Upper lobe of right lung (tissue), 1 donor: ENCODE data around the gene VPS51. TPM values are rescaled to one million over a fixed set of nuclear protein-coding genes. Genes with fewer than 3 reads are reported as not detected.

ENCODE experiments used
- ATAC-seq: fragments of 200-7000 bp; cut with Tn5 transposase; one replicate; pipeline ENCODE4 v1.9.1; 2020; ENCODE audit warnings: mild to moderate bottlenecking, moderate library complexity
- DNase-seq: peaks from one replicate; pipeline ENCODE4 v3.0.0-alpha.2; 2020
- H3K27ac ChIP-seq: fragments of 200-600 bp; one replicate; pipeline ENCODE4 v1.8.0; 2022
- H3K27me3 ChIP-seq: fragments of 200-600 bp; one replicate; pipeline ENCODE4 v1.8.0; 2022; ENCODE audit warnings: mild to moderate bottlenecking
- H3K36me3 ChIP-seq: fragments of 200-600 bp; one replicate; pipeline ENCODE4 v1.8.0; 2022
- H3K4me1 ChIP-seq: fragments of 200-600 bp; one replicate; pipeline ENCODE4 v1.8.0; 2022
- H3K4me3 ChIP-seq: fragments of 200-600 bp; one replicate; pipeline ENCODE4 v1.8.0; 2022; ENCODE audit warnings: mild to moderate bottlenecking
- H3K9me3 ChIP-seq: fragments of 200-600 bp; one replicate; pipeline ENCODE4 v1.8.0; 2022
- intact Hi-C: fragments of 100-400 bp; cut with DNase I; formaldehyde crosslinking; loops from one replicate; pipeline ENCODE4 v1.11.0; 2022
- total RNA-seq: library from RNA; stranded (reverse); fragmentation: NEBNext Ultra II Directional; extraction: Animal tissue kit (Norgen Biotek cat#: 25700); gene quantifications from one replicate; pipeline ENCODE4 v1.2.1, GENCODE V29; 2021
- TF ChIP-seq, protein P1 (sequence below): fragments of 200-600 bp; IDR thresholded peaks from one replicate; pipeline ENCODE4 v1.8.0; 2022; ENCODE audit warnings: antibody characterized with exemption
- donor health status: DM: no; HTN: yes; CAD: no; lungs with severe emphysema.

Gene VPS51
- total RNA-seq, 1 donor from 2014 or later: 101 TPM

GRCh38 chr11:65150509-65151299 is 54.7 kb downstream of the VPS51 start:
- Histone ChIP-seq H3K4me3 (no peak overlapping the region), H3K27me3 (no peaks in the 10 kb centered on the region), H3K27ac (peak overlapping the region; percentile 71), H3K36me3 (no peaks in the 10 kb centered on the region), H3K4me1 (peaks cover 17% of the 10 kb centered on the region), H3K9me3 (no peaks in the 10 kb centered on the region)
- DNase-seq (peak; percentile 93), ATAC-seq (peak; percentile 96)
- TF ChIP-seq, protein P1, sequence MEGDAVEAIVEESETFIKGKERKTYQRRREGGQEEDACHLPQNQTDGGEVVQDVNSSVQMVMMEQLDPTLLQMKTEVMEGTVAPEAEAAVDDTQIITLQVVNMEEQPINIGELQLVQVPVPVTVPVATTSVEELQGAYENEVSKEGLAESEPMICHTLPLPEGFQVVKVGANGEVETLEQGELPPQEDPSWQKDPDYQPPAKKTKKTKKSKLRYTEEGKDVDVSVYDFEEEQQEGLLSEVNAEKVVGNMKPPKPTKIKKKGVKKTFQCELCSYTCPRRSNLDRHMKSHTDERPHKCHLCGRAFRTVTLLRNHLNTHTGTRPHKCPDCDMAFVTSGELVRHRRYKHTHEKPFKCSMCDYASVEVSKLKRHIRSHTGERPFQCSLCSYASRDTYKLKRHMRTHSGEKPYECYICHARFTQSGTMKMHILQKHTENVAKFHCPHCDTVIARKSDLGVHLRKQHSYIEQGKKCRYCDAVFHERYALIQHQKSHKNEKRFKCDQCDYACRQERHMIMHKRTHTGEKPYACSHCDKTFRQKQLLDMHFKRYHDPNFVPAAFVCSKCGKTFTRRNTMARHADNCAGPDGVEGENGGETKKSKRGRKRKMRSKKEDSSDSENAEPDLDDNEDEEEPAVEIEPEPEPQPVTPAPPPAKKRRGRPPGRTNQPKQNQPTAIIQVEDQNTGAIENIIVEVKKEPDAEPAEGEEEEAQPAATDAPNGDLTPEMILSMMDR: no peak
- intact Hi-C loops: no loop called here

DNA sequence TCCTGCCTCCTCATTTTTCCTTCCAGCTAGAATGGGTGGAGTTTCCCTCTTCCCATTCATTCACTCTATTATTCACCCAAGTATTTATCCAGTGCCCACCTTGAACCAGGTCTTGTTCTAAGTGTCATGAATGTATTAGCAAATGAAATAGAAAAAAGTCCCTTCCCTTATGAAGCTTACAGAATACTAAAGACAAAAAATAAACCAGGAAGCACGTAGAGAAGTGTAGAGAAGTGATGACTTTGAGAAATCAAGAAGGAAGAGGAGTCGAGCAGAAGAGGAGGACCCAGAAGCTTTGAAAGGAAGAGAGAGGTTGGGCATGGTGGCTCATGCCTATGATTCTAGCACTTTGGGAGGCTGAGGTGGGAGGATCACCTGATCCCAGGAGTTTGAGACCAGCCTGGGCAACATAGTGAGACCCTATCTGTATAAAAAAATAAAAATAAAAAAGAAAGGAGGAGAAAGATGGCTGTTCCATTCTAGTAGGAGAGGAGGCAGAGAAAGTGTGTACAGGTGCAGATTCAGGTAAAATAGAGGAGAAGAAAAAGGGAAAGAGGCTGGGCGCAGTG is 55.4 kb downstream of the VPS51 start:
- Histone ChIP-seq H3K27me3 (no peaks in the 10 kb centered on the region), H3K9me3 (no peaks in the 10 kb centered on the region), H3K4me1 (peaks cover 17% of the 10 kb centered on the region), H3K4me3 (no peak overlapping the region), H3K36me3 (no peaks in the 10 kb centered on the region), H3K27ac (peak overlapping the region; percentile 71)
- intact Hi-C loops: no loop called here
- ATAC-seq (no peak), DNase-seq (no peak)
- TF ChIP-seq, protein P1: no peak

DNA sequence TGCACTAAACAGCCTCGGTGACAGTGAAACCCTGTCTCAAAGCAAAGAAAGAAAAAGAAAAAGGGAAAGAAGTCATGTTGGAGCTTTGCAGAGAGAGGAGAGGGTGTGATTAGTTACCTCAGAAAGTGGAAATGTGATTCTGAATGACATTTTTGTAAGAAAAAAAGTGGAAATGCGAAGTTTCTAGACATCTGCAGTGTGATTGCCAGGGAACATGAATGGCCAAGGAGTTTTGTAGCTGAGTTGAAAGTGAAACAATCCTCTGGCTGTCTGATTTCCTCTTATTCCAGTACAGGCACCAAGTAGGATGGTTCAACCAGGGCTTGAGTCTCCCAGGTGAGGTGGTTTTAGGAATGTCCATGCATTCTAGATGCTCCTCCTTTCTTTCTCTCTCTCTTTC is 56.1 kb downstream of the VPS51 start:
- ATAC-seq (no peak), DNase-seq (no peak)
- Histone ChIP-seq H3K27me3 (no peaks in the 10 kb centered on the region), H3K4me3 (no peak overlapping the region), H3K4me1 (peaks cover 17% of the 10 kb centered on the region), H3K36me3 (no peaks in the 10 kb centered on the region), H3K9me3 (no peaks in the 10 kb centered on the region), H3K27ac (no peak overlapping the region)
- TF ChIP-seq, protein P1: no peak
- intact Hi-C loops: no loop called here

DNA sequence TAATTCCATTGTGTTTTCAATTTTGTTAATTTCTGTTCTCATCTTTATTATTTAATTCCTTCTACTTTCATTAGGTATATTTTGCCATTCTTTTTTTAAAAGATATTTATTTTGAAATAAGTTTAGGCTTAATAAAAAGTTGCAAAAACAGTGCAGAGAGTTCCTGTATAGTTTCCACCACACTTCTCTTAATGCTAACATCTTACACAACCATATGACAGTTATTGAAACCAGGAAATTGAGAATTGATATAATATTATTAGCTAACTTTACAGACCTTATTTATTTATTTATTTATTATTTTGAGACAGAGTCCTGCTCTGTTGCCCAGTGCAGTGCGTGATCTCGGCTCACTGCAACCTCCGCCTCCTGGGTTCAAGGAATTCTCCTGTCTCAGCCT is 60.2 kb downstream of the VPS51 start:
- peaks cover 7% of the 10 kb centered on the region for H3K4me1 ChIP-seq
- no peaks in the 10 kb centered on the region for H3K36me3 ChIP-seq
- ATAC-seq (no peak), DNase-seq (no peak)
- no peaks in the 10 kb centered on the region for H3K27me3 ChIP-seq
- intact Hi-C loops: no loop called here
- no peaks in the 10 kb centered on the region for H3K9me3 ChIP-seq
- H3K4me3 ChIP-seq: no peak overlapping the region
- H3K27ac ChIP-seq: no peak overlapping the region
- TF ChIP-seq, protein P1: no peak

DNA sequence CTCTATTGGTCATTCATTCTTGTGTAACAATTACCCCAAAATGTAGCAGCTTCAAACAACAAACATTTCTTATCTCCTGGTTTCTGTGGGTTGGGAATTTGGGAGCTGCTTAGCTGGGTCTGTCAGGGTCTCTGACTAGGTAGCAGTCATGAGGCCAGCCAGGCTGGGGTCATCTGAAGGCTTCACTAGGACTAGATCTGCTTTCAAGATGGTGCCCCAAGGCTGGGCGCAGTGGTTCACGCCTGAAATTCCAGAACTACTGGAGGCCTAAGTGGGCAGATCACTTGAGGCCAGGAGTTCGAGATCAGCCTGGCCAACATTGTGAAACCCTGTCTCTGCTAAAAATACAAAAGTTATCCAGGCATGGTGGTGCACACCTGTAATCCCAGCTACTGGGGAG is 60.9 kb downstream of the VPS51 start:
- TF ChIP-seq, protein P1: no peak
- Histone ChIP-seq H3K36me3 (no peaks in the 10 kb centered on the region), H3K27me3 (no peaks in the 10 kb centered on the region), H3K4me1 (peaks cover under 1% of the 10 kb centered on the region), H3K27ac (no peak overlapping the region), H3K9me3 (no peaks in the 10 kb centered on the region), H3K4me3 (no peak overlapping the region)
- DNase-seq: no peak
- ATAC-seq: no peak
- intact Hi-C loops: no loop called here
